Measurements from ENCODE around the gene REEP2. TPM values are rescaled to one million over a fixed set of nuclear protein-coding genes. Genes with fewer than 3 reads are reported as not detected.

REEP2 gene
- total RNA-seq, 1 donor from 2014 or later = 17.2 TPM

- Histone ChIP-seq H3K36me3 (ENCODE audit: insufficient read depth, low read length) (no peaks in the 10 kb centered on the region), H3K27me3 (ENCODE audit: insufficient read depth, low read length) (no peaks in the 10 kb centered on the region), H3K9me3 (ENCODE audit: insufficient read depth, low read depth, low read length) (no peaks in the 10 kb centered on the region), H3K79me2 (ENCODE audit: insufficient read depth, low read length) (no peaks in the 10 kb centered on the region), H3K4me2 (ENCODE audit: low read length) (no peak overlapping the region), H2AFZ (ENCODE audit: low read depth, low read length) (no peak overlapping the region), H3K9ac (ENCODE audit: low read length) (no peak overlapping the region), H3K4me3 (ENCODE audit: insufficient read depth, low read depth, low read length) (no peak overlapping the region), H3K4me1 (ENCODE audit: insufficient read depth, low read length) (peaks cover 4% of the 10 kb centered on the region), H3K27ac (ENCODE audit: low read depth, low read length) (no peak overlapping the region), H4K20me1 (ENCODE audit: insufficient read depth, low read length) (no peaks in the 10 kb centered on the region)
- no peak overlapping the region for H3K4me3 Mint-ChIP-seq (ENCODE audit: unreplicated experiment)
- no peak for FAIRE-seq
- no peak for DNase-seq (ENCODE audit: low read depth)
- H3K9me3 Mint-ChIP-seq (ENCODE audit: unreplicated experiment) = no peaks in the 10 kb centered on the region
- TF ChIP-seq EZH2 (IDR thresholded peaks at IDR 0.05; ENCODE audit: insufficient read depth, low read length) = no peak
- peaks cover 28% of the 10 kb centered on the region for H3K27me3 Mint-ChIP-seq (ENCODE audit: low read depth, unreplicated experiment)
- H3K4me1 Mint-ChIP-seq (ENCODE audit: low read depth, unreplicated experiment) = no peaks in the 10 kb centered on the region
- H3K27ac Mint-ChIP-seq (ENCODE audit: unreplicated experiment) = peak overlapping the region; percentile 34
- peaks cover 5% of the 10 kb centered on the region for H3K36me3 Mint-ChIP-seq (ENCODE audit: low read depth, unreplicated experiment)
Observed at GRCh38 chr5:138448070-138448469, 9.2 kb downstream of the REEP2 start.

- H3K4me3 ChIP-seq (ENCODE audit: insufficient read depth, low read depth, low read length) = no peak overlapping the region
- no peaks in the 10 kb centered on the region for H3K9me3 ChIP-seq (ENCODE audit: insufficient read depth, low read depth, low read length)
- no peaks in the 10 kb centered on the region for H3K27me3 ChIP-seq (ENCODE audit: insufficient read depth, low read length)
- H2AFZ ChIP-seq (ENCODE audit: low read depth, low read length) = peak overlapping the region; percentile 9
- peaks cover 3% of the 10 kb centered on the region for H3K36me3 Mint-ChIP-seq (ENCODE audit: low read depth, unreplicated experiment)
- no peaks in the 10 kb centered on the region for H4K20me1 ChIP-seq (ENCODE audit: insufficient read depth, low read length)
- no peaks in the 10 kb centered on the region for H3K9me3 Mint-ChIP-seq (ENCODE audit: unreplicated experiment)
- H3K27me3 Mint-ChIP-seq (ENCODE audit: low read depth, unreplicated experiment) = peaks cover 28% of the 10 kb centered on the region
- no peak overlapping the region for H3K27ac ChIP-seq (ENCODE audit: low read depth, low read length)
- no peaks in the 10 kb centered on the region for H3K36me3 ChIP-seq (ENCODE audit: insufficient read depth, low read length)
- peak overlapping the region; percentile 69 for H3K9ac ChIP-seq (ENCODE audit: low read length)
- TF ChIP-seq EZH2 (IDR thresholded peaks at IDR 0.05; ENCODE audit: insufficient read depth, low read length) (no peak), CTCF (IDR thresholded peaks at IDR 0.05; ENCODE audit: insufficient read depth, low read depth, low read length) (no peak)
- no peak for FAIRE-seq
- no peaks in the 10 kb centered on the region for H3K4me1 Mint-ChIP-seq (ENCODE audit: low read depth, unreplicated experiment)
- no peak overlapping the region for H3K4me2 ChIP-seq (ENCODE audit: low read length)
- H3K4me3 Mint-ChIP-seq (ENCODE audit: unreplicated experiment) = no peak overlapping the region
- H3K27ac Mint-ChIP-seq (ENCODE audit: unreplicated experiment) = peak overlapping the region; percentile 34
- no peak for DNase-seq (ENCODE audit: low read depth)
- peaks cover 4% of the 10 kb centered on the region for H3K4me1 ChIP-seq (ENCODE audit: insufficient read depth, low read length)
- no peaks in the 10 kb centered on the region for H3K79me2 ChIP-seq (ENCODE audit: insufficient read depth, low read length)
Observed at GRCh38 chr5:138448481-138449398, 9.9 kb downstream of the REEP2 start.

GRCh38 chr5:138449501-138450239 lies 10.8 kb downstream of the REEP2 start:
- no peak overlapping the region for H3K4me3 Mint-ChIP-seq (ENCODE audit: unreplicated experiment)
- no peak overlapping the region for H3K27ac Mint-ChIP-seq (ENCODE audit: unreplicated experiment)
- DNase-seq (ENCODE audit: low read depth) (peak; percentile 37), FAIRE-seq (peak; percentile 67)
- no peaks in the 10 kb centered on the region for H3K9me3 ChIP-seq (ENCODE audit: insufficient read depth, low read depth, low read length)
- H3K27me3 Mint-ChIP-seq (ENCODE audit: low read depth, unreplicated experiment) = peaks cover 23% of the 10 kb centered on the region
- no peaks in the 10 kb centered on the region for H3K36me3 ChIP-seq (ENCODE audit: insufficient read depth, low read length)
- H3K36me3 Mint-ChIP-seq (ENCODE audit: low read depth, unreplicated experiment) = no peaks in the 10 kb centered on the region
- H4K20me1 ChIP-seq (ENCODE audit: insufficient read depth, low read length) = no peaks in the 10 kb centered on the region
- peak overlapping the region; percentile 88 for H2AFZ ChIP-seq (ENCODE audit: low read depth, low read length)
- peak overlapping the region; percentile 69 for H3K9ac ChIP-seq (ENCODE audit: low read length)
- TF ChIP-seq EZH2 (IDR thresholded peaks at IDR 0.05; ENCODE audit: insufficient read depth, low read length) (no peak), CTCF (IDR thresholded peaks at IDR 0.05; ENCODE audit: insufficient read depth, low read depth, low read length) (peak; percentile 87)
- H3K4me1 ChIP-seq (ENCODE audit: insufficient read depth, low read length) = peaks cover 4% of the 10 kb centered on the region
- no peaks in the 10 kb centered on the region for H3K9me3 Mint-ChIP-seq (ENCODE audit: unreplicated experiment)
- no peaks in the 10 kb centered on the region for H3K79me2 ChIP-seq (ENCODE audit: insufficient read depth, low read length)
- no peaks in the 10 kb centered on the region for H3K4me1 Mint-ChIP-seq (ENCODE audit: low read depth, unreplicated experiment)
- H3K27ac ChIP-seq (ENCODE audit: low read depth, low read length) = no peak overlapping the region
- no peak overlapping the region for H3K4me3 ChIP-seq (ENCODE audit: insufficient read depth, low read depth, low read length)
- peak overlapping the region; percentile 77 for H3K4me2 ChIP-seq (ENCODE audit: low read length)
- no peaks in the 10 kb centered on the region for H3K27me3 ChIP-seq (ENCODE audit: insufficient read depth, low read length)
